SK-N-SH treated with all-trans-retinoic acid at 6 μM for 48 hours (cell line): Measurements from ENCODE around the gene EFHD1.

Source experiments
- ARNTL ChIP-seq: fragments of 450-650 bp; formaldehyde crosslinking; IDR thresholded peaks from 2 replicates; pipeline ENCODE4 v1.5.0; 2020; ENCODE audit warnings: low read depth, mild to moderate bottlenecking, moderate library complexity, borderline replicate concordance
- CREB5 ChIP-seq: fragments of 250-450 bp; sonication (Bioruptor Pico); IDR thresholded peaks from 2 replicates; pipeline ENCODE4 v1.5.1; 2020; ENCODE audit warnings: low read depth, mild to moderate bottlenecking, moderate library complexity
- ISL1 ChIP-seq: fragments of 250-450 bp; sonication (Bioruptor Pico); IDR thresholded peaks from 2 replicates; pipeline ENCODE4 v2.1.2; 2022; ENCODE audit warnings: mild to moderate bottlenecking, moderate library complexity
- PATZ1 ChIP-seq: fragments of 250-450 bp; sonication (Bioruptor Pico); IDR thresholded peaks from 2 replicates; pipeline ENCODE4 v1.8.0; 2020; ENCODE audit warnings: mild to moderate bottlenecking, moderate library complexity, borderline replicate concordance
- POU6F1 ChIP-seq: fragments of 250-450 bp; sonication (Bioruptor Pico); IDR thresholded peaks from 2 replicates; pipeline ENCODE4 v1.8.0; 2021; ENCODE audit warnings: low read depth, mild to moderate bottlenecking, moderate library complexity, borderline replicate concordance
- PPARA ChIP-seq: fragments of 250-450 bp; sonication (Bioruptor Pico); IDR thresholded peaks from 2 replicates; pipeline ENCODE4 v1.5.0; 2020; ENCODE audit warnings: mild to moderate bottlenecking, borderline replicate concordance
- SNAI2 ChIP-seq: fragments of 250-450 bp; sonication (Bioruptor Pico); IDR thresholded peaks from 2 replicates; pipeline ENCODE4 v1.5.0; 2020; ENCODE audit warnings: mild to moderate bottlenecking, moderate library complexity
- TSHZ2 ChIP-seq: fragments of 250-450 bp; sonication (Bioruptor Pico); IDR thresholded peaks from 2 replicates; pipeline ENCODE4 v1.5.0; 2020; ENCODE audit warnings: mild to moderate bottlenecking, moderate library complexity
- ZFP3 ChIP-seq: fragments of 250-450 bp; sonication (Bioruptor Pico); IDR thresholded peaks from 2 replicates; pipeline ENCODE4 v1.5.0; 2020; ENCODE audit warnings: mild to moderate bottlenecking, moderate library complexity
- ZFP30 ChIP-seq: fragments of 450-650 bp; formaldehyde crosslinking; IDR thresholded peaks from 2 replicates; pipeline ENCODE4 v1.5.0; 2022; ENCODE audit warnings: mild to moderate bottlenecking, moderate library complexity
- ZNF8 ChIP-seq: fragments of 450-650 bp; formaldehyde crosslinking; IDR thresholded peaks from 2 replicates; pipeline ENCODE4 v1.5.0; 2020; ENCODE audit warnings: mild to moderate bottlenecking, moderate library complexity

GRCh38 chr2:232658217-232658785, 24.9 kb downstream of the EFHD1 start:
- TF ChIP-seq SNAI2 (CRISPR knock-in tag) (no peak), PATZ1 (CRISPR knock-in tag) (no peak), ISL1 (CRISPR knock-in tag) (no peak), ZFP3 (CRISPR knock-in tag) (no peak), POU6F1 (CRISPR knock-in tag) (no peak), CREB5 (CRISPR knock-in tag) (no peak), ZNF8 (CRISPR knock-in tag) (no peak), ZFP30 (CRISPR knock-in tag) (no peak), ARNTL (CRISPR knock-in tag) (no peak), TSHZ2 (CRISPR knock-in tag) (no peak), PPARA (CRISPR knock-in tag) (no peak)
